HG03139 (cell line): ENCODE measurements around the gene ADGRL1.
"Not testable (repeated sequence)": the region's sequence is repeated elsewhere in the genome, so short reads cannot be mapped to it uniquely, and the experiment has no call there.

Experiments
- ATAC-seq: cut with Tn5 transposase; IDR thresholded peaks from one replicate; pipeline ENCODE4 v1.9.1; 2021; ENCODE audit not compliant: unreplicated experiment

The ADGRL1 gene

DNA sequence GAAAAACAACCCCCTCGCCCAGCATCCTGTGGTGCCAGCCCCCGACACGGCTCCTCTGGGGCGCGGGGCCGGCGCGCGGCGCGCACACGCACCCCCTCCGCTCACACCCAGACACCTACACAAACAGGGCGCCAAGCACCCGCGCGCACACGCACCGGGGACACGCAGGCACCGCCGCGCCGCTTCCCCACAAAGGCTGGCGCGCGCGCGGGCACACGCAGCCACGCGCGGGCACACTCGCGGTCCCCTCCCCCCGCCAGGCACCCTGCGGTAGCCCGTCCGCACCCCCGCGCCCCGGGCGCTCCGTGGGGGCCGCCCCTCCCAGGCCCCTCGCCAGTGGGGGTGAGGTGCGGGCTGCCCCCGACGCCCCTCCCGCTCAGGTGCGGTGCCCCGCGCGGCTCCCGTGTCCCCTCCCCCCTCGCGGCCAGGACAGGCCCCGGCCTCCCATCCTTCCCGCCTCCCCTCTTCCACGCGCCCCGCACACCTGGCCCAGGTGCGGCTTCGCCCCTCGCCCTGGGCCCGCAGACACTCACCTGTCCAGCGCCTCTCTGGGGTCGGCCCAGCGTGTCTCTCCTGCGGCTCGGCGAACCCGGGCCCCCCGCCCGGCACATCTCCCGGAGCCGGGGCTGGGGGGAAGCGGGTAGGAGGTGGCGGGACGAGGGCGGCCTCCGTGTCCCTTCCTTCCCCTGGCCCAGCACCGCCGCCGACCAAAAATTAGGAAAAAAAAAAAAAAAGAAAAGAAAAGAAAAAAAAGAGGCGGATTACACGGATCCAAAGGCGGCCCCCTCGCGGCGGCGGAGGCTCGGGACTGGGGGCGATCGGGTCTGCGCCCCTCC lies at the start of gene ADGRL1:
Gene ADGRL1, minus strand, starts transcription at position 718 of the 836 bp plus-strand sequence. CDS start 22,567 bp downstream, outside the sequence.
- ATAC-seq = not testable (repeated sequence)

DNA sequence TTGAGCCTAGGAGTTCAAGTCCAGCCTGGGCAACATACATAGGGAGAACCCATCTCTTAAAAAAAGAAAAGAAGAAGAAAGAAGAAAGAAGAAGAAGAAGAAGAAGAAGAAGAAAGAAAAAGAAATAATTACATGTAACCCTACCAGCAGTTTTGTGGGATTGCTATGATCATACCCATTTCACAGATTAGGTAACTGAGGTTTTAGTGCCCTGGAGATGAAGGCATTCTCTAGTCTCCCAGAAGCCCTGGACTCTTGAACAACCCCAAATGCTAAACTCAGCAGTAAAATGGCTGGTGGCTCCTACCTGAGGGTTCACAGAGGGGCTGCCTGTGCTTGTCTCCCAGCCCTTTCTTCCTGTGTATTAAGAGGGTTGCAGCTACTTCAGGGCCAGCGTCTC lies 49.3 kb upstream of the ADGRL1 start:
- ATAC-seq = not testable (repeated sequence)

- not testable (repeated sequence) for ATAC-seq
These were observed 48.0 kb upstream of the ADGRL1 start for GRCh38 chr19:14253822-14254599.

GRCh38 chr19:14252136-14252535 lies 46.2 kb upstream of the ADGRL1 start:
- not testable (repeated sequence) for ATAC-seq

DNA sequence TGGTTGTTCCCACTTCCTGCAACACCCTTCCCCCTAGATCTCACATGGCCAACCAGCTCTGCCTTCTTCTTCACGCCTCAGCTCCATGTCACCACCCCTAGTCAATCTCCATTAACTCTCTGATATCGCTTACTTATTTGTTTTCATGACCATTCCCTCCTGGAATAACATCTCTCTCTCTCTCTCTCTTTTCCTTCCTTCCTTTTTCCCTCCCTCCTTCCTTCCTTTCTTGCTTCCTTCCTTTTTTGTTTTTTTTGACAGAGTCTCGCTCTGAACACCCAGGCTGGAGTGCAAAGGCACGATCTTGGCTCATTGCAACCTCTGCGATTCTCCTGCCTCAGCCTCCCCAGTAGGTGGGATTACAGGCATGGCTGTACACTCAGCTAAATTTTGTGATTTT lies 44.9 kb upstream of the ADGRL1 start:
- no peak for ATAC-seq

- not testable (repeated sequence) for ATAC-seq
These were observed 44.3 kb upstream of the ADGRL1 start for GRCh38 chr19:14250315-14250714.

DNA sequence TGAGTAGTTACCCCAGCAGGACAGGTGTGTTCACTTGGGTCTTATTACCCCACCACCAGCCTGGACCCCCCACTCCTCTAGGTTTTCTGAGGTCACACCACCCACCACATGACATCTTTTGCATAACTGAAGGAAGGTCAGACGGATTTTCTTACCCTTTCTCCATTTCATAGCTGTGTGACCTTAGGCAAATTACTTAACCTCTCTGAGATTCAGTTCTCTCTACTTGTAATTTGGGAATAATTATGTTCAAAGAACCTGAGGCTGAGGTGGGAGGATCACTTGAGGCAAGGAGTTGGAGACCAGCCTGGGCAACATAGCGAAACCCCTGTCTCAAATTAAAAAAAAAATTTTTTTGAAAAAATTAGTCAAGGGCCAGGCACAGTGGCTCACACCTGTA lies 43.9 kb upstream of the ADGRL1 start:
- not testable (repeated sequence) for ATAC-seq

DNA sequence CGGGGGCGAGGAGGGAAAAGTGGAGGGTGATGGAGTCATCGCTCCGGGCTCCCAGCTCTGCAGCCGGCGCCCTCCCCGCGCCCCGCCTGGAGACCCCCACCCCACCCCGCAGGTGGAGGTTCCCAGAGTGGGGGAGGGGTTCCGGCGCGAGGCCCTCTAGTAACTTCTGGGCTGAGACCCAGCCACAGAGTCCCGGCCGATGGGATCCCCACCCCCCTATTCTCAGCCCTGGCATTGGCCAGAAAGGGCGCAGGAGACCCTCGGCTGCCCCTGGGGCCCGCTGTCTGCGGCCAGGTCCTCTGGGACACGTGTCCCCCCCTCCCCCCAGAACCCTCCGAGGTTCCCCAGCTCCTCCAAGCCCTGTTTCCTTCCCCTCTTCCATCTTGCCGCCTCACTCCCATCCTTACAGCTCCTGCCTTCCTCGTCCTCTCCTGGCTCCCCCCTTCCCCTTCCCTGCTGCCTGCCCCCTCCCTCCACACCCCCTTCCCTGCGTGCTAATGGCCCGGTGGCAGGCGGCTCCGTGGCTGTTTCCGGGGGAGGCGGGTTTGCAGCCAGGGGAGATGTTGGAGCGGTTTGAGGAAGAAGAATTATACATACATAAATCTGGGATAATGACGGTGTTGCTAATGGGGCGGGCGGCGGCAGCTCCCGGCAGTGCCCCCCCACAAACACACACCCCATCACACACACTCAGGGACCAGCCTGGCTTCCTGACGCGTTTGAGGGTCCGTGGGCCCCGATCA lies 43.2 kb upstream of the ADGRL1 start:
- not testable (repeated sequence) for ATAC-seq

DNA sequence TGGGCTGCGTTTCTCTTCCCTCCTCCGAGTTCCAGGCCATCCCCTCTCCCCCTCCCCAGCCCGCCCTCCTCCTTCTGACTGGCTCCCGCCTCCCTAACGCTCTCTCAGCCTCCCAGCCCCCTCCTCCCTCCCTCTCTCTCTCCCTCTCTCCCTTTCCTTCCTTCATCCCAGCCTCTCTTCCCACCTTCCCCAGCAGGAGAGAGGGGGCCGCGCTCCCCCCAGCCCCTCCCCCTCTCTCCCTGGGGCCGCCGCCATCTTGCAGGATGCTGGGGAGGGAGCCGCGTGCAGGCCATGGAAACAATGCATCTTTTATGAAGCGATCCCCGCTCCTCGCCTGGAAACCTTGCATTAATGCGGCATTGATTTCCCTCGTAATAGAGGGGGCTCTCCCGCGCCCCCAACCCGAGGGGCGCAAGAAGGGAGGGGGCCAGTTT lies 42.6 kb upstream of the ADGRL1 start:
- ATAC-seq = no peak

GRCh38 chr19:14247548-14248471 lies 41.8 kb upstream of the ADGRL1 start:
- ATAC-seq = not testable (repeated sequence)

DNA sequence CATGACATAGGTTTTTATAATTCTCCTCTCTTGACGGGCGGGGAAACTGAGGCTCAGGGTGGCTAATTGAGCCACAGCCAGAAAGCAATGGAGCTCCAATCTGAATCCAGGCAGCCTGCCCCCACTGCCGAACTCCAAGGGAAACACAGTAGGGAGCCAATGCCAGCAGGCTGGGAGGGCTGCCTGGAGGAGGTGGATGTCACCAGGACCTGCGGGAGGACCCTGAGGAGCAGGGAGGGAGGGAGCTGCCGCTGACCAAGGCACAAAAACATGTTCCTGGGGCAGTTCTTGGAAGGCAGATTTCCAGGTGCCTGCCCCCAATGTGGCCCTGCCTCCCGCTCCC lies 41.2 kb upstream of the ADGRL1 start:
- not testable (repeated sequence) for ATAC-seq

DNA sequence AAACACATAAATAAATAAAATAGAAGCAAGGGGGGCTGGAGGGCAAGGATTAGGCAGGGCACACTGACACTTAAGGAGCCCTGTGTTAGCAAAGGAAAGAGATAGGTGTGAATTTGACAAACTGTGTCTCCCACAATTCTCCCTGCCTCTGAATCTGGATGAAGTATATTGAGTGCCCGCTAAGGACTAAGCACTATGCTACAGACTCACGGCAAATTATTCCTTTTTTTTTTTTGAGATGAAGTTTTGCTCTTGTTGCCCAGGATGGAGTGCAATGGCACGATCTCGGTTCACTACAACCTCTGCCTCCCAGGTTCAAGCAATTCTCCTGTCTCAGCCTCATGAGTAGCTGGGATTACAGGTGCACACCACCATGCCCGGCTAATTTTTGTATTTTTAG lies 38.4 kb upstream of the ADGRL1 start:
- not testable (repeated sequence) for ATAC-seq

- ATAC-seq = not testable (repeated sequence)
These were observed 37.7 kb upstream of the ADGRL1 start for GRCh38 chr19:14243718-14244117.

DNA sequence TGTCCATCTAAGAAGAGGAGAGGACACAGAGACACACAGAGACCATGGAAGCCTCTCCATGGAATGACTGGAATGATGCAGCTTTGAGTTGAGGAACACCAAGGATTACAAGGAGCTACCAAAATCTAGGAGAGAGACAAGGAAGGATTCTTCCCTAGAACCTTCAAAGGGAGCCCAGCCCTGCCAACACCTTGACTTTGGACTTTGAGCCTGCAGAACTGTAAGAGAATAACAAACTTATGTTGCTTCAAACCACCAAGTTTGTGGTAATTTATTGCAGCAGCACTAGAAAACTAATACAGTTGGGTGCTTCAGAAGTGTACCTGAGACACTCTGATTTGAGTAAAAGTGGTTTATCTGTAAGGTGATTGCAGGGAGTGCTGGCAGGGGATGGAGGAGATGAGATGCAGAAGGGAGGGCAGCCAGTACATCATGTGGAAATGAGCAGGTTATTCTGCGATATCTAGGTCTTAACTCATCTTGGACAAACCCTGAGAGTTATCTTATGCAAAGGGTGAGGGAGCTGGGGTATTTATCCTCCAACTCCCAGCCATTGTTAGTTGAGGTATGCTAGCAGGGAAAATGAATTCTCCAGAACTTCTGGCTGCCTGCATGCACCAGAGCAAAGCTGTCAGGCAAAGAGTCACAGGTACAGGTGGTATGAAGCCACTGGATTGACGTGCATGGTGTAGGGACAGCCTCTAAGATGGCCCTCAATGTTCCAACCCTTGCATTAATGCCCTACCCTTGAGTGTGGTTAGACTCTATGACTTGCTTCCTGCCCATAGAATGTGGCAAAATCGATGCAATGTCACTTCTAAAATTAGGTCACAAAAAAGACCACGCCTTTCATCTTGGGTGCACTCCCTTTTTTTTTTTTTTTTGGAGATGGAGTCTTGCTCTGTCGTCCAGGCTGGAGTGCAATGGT lies 31.3 kb upstream of the ADGRL1 start:
- no peak for ATAC-seq

GRCh38 chr19:14232945-14233344 lies 27.0 kb upstream of the ADGRL1 start:
- ATAC-seq = not testable (repeated sequence)

DNA sequence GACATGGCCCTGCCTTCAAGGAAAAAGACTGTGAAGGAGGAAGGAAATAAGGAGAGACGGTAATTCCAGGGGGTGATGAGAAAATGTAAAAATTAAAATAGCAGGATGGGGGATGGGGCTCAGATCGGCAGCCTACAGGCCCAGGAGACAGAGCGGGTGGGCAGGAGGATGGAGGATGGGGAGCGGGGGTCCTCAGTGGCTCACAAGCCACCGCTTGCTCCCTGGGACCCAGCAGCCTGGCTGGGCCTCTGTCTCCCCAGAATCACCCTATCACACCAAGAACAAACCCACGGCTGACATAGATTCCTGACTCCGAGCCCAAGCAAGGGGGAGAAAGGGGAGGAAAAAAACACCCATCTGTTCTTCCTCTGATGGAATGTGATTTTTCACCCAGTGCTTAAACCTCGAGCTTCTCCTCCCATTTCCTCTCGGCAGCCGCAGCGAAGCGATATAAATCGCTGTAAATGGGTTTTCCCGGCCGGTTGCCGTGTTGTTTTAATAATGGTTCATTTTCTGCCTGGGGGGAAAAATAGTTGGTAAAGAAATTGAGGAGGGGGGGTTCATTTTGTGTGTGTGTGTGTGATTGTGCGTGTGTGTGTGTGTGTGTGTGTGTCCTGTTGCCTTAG lies 22.6 kb upstream of the ADGRL1 start:
- not testable (repeated sequence) for ATAC-seq

DNA sequence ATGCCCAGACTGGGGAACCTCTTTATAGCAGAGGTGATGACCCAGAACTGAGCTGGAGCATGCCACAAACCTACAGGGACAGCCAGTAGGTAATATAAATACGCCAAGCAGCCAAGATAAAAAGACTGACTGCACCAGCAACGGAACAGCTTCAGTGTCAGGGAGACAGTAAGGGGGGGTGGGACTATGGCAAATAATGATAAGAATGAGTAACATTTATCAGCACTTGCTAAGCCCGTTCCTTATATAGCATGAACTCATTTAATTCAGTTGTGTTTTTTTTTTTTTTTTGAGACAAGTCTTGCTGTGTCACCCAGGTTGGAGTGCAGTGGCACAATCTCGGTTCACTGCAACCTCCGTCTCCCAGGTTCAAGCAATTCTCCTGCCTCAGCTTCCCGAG lies 20.5 kb upstream of the ADGRL1 start:
- not testable (repeated sequence) for ATAC-seq

GRCh38 chr19:14222886-14223285 lies 16.9 kb upstream of the ADGRL1 start:
- ATAC-seq = no peak

- not testable (repeated sequence) for ATAC-seq
These were observed 15.4 kb upstream of the ADGRL1 start for GRCh38 chr19:14221345-14221744.
